ENCODE results near the gene ZNF598. TPM values are rescaled to one million over a fixed set of nuclear protein-coding genes. Genes with fewer than 3 reads are reported as not detected.

Gene ZNF598
- total RNA-seq, result 42.1 TPM

DNA sequence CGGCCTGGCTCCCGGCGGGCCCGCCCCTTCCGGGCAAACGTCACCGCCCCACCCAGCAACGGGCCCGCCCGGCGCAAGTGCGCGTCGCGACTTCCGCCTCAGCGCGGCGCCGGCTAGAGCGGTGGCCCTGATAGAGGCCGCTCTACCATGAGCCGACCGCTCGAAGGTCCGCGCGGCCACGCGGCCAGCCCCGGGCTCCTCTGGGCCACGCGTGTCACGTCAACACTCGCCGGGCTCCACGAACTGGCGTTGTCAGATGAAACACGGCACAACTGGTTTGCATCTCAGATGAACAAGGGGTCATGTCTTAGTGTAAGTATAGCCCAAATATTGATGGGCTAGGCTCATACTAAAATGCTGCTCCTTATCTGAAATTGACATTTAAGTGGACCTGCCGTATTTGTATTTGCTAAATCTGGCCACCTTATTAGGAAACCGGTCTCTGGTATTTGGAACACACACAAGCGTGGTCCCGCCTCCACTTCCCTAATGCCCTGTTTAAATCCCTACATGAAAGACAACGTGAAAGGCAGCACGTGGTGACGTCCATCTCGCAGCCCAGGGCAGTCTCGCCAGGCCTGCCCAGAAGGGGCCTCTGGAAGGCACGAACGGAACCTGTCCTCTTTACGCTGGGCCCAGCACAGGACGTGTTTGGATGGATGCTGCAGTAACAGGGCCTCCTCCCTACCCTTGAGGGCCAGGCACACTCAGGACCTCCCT is at the start of gene ZNF598:
ZNF598 (minus strand) TSS at position 31 of the 720 bp plus-strand sequence.
- peak; percentile 77 for DNase-seq (ENCODE audit: low spot score)

GRCh38 chr16:2058872-2059271 is 49.3 kb upstream of the ZNF598 start:
- no peak for DNase-seq (ENCODE audit: low spot score)

GRCh38 chr16:2058420-2058819 is 48.8 kb upstream of the ZNF598 start:
- DNase-seq (ENCODE audit: low spot score), result no peak

- DNase-seq (ENCODE audit: low spot score), result no peak
Measured at GRCh38 chr16:2057438-2057837, 47.8 kb upstream of the ZNF598 start.

DNA sequence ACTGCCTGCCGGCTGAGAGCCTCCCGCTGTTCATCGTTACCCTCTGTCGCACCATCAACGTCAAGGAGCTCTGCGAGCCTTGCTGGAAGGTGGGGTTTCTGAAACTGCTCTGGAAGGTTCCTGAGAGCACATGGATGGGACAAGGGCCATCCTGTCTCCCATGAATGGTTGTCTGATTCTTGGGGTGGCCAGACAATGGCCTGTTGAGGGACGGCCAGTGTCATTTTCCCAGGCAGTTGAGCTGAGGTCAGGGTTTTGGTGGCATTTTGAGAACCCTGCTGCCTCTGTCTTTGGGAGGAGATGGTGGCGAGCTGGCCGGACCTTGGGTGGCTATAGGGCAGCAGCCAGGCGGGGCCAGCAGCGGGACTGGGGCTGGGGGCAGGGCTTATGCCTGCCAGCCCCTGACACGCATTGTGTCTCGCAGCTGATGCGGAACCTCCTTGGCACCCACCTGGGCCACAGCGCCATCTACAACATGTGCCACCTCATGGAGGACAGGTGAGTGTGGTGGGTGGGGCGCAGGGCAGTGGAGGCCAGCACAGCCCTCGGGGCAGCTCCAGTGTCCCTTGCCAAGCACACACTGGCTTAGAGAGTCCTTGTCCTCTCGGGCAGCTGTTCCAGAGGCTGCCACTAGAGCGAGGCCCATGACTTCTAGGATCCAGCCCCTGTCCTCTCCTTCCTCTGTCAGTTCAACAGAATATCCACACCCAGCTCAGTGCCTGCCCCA is 47.2 kb upstream of the ZNF598 start:
- DNase-seq (ENCODE audit: low spot score), result no peak

DNA sequence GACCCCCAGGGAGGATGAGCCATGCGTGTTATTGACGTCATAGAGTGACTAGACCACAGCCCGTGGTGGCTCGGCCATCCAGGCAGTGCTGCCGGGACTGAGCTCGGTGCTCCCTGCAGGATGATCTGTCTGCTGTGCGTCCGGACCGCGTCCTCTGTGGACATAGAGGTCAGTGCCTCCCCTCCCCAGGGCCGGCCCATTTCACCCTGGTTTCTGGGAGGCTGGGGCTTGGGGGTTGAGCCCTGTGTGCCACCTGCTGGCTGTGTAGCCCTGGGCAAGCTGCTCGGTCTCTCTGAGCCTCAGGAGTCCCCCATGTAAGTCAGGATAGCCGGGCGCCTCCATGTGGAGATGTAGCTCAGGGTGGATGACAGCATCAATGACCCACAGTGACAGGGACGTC is 46.5 kb upstream of the ZNF598 start:
- DNase-seq (ENCODE audit: low spot score), result no peak

DNA sequence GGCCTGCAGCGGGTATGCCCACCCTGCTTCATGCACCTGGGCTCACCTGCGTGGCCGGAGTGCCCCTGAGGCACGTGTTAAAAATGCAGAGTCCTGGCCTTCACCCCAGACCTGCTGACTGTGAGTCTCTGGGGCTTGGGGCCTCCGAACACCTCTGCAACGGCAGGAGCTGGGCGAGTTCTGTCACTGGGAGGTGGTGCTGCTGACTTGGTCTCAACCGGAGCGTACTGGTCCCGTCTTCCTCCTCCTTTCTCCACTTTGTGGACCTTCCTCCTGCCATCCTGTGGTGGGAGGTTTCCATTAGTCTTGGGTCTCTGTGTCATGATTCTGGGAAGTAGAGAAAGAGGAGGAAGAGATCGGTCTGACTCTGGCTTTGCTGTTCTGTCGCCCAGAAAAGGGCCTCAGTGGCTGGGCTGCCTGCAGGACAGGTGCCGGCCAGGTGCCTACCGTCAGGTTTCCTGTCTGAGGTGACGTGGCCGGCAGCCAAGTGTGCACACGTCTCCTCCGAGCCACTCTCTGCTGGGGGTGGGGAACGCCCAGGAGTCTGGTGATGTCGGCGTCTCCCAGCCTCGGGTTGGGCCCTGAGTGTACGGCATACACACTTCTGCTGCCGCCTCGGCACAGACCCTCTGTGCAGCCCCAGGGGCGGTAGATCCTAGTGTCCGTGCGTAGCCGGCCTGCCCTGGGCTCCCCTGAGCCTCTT is 45.1 kb upstream of the ZNF598 start:
- DNase-seq (ENCODE audit: low spot score), result peak; percentile 86

DNA sequence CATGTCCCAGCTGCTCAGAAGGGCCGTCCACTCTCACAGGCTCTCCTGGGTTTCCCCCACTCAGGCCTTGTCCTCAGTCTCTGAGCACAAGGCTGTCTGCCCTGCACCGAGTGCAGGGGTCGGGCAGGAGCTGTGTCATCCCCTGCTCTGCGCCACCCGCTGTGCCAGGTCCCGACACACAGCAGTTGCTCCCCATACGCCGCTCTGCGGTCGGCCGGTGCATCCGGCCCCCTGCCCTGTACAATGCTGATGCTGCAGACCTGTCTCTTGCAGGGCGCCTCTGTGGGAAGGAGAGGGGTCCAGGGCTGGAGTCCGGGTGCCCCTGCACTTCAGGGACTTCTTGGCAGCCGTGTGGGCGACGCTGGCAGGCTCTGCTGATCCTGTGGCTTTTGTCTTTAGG is 44.3 kb upstream of the ZNF598 start:
- no peak for DNase-seq (ENCODE audit: low spot score)

- no peak for DNase-seq (ENCODE audit: low spot score)
Measured at GRCh38 chr16:2053211-2053610, 43.6 kb upstream of the ZNF598 start.

- no peak for DNase-seq (ENCODE audit: low spot score)
Measured at GRCh38 chr16:2048116-2048543, 38.5 kb upstream of the ZNF598 start.

- DNase-seq (ENCODE audit: low spot score), result peak; percentile 98
Measured at GRCh38 chr16:2047330-2048115, 37.9 kb upstream of the ZNF598 start, which contains the start of the genes NTHL1 and TSC2. Gene NTHL1 (minus strand): TSS chr16:2047834. CDS start chr16:2047823, 11 bp downstream. Gene TSC2 (plus strand): TSS chr16:2047985. CDS start chr16:2048616, 631 bp downstream.

- no peak for DNase-seq (ENCODE audit: low spot score)
Measured at GRCh38 chr16:2046893-2047329, 37.3 kb upstream of the ZNF598 start.

DNA sequence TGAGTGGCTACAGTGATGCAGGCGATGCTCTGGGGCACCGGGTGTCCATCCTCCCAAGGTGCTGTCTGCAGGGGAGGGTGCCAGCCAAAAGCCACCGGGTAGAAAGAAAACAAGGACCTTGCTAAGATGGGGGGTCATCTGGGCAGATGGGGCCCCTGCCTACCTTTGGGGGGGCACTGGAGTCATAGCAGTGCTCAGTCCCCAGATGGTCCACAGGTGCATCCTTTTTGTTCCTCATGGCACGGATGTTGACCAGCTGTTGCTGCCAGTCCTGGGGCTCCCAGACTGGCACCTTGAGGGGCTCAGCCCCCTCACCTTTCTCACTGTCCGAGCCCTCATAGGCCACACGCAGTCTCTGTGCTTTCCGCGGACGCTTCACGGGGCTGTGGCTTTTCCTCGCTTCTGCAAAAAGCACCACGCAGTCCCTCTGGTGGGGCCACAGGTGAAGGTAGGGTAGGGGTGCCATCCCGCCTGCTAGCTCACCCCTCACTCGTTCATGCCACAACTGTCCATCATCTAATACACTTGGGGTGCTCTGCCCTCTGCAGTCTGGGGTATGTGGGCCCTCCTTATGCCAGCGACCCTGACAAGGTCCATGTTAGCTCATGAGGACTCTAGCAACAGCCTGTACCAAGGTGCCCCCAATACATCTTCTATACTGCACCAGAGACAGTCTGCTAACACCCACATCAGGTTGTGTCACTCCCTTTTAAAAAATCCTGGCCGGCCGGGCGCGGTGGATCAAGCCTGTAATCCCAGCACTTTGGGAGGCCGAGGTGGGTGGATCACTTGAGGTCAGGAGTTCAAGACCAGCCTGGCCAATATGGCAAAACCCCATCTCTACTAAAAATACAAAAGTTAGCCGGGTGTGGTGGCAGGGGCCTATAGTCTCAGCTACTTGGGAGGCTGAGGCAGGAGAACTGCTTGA is 36.6 kb upstream of the ZNF598 start:
- DNase-seq (ENCODE audit: low spot score), result no peak

GRCh38 chr16:2044541-2044940 is 34.9 kb upstream of the ZNF598 start:
- DNase-seq (ENCODE audit: low spot score), result no peak

- no peak for DNase-seq (ENCODE audit: low spot score)
Measured at GRCh38 chr16:2043667-2044451, 34.2 kb upstream of the ZNF598 start.

GRCh38 chr16:2042986-2043666 is 33.5 kb upstream of the ZNF598 start:
- no peak for DNase-seq (ENCODE audit: low spot score)

- DNase-seq (ENCODE audit: low spot score), result no peak
Measured at GRCh38 chr16:2042171-2042985, 32.8 kb upstream of the ZNF598 start.
